Hematopoietic multipotent progenitor cell treated with erythropoietin and hydrocortisone succinate and interleukin-3 and kit ligand, for 6 days (in vitro differentiated cells): ENCODE data around the gene MCM5.
"Not testable (repeated sequence)": the region's sequence is repeated elsewhere in the genome, so short reads cannot be mapped to it uniquely, and the experiment has no call there.

Experiments used
- DNase-seq: peaks from one replicate; pipeline ENCODE4 v3.0.0-alpha.2; 2015

MCM5 gene

DNA sequence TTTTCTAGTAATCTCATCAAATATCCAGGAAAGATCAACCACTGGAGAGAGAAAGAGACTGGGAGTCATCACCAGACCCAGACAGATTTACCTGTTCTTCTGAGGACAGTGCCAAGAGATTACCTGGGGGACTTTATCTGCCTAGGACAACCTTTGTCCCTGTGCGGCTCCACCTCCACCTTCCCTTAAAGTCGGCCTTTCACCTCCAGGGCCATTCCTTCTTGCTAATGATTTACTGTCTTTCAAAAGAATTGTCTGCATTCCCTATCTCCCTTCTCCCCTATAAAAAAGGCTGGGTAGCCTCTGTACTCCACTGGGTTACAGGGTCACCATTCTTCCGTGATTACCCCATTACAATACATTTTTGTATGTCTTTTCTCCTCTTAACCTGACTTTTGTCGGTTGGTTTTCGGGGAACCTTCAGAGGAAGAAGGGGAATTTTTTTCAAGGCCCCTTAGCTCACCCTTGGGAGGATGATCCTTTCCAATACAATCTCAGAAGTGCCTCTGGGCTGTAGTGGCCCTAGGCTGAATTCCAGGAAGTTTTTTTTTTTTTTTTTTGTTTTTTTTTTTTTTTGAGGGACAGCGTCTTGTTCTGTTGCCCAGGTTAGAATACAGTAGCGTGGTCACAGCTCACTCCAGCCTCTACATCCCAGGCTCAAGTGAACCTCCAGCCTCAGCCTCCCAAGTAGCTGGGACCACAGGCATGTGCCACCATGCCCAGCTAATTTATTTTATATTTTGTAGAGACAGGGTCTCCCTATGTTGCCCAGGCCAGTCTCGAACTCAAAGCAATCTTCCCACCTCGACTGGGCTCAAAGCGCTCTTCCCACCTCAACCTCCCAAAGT lies 20.6 kb upstream of the MCM5 start:
- DNase-seq: no peak

DNA sequence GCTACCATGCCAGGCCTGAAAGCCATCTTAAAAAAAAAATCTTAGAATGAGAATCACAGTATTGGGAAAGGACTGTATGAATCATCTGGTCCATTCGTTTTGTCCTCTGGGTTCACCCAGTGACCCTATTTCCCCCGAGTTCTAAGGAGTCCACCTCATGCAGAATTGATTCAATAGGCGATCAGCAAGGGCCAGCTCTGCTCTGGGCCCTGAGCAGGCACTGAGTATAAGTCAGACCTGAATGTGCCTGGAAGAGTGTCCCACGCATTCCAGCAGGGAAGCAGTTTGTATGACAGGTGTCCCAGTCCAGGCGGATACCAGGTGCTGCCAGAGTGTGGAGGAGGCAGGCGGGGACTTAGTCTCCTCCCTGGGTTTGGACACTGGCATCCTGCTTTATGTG lies 19.9 kb upstream of the MCM5 start:
- DNase-seq: no peak

DNA sequence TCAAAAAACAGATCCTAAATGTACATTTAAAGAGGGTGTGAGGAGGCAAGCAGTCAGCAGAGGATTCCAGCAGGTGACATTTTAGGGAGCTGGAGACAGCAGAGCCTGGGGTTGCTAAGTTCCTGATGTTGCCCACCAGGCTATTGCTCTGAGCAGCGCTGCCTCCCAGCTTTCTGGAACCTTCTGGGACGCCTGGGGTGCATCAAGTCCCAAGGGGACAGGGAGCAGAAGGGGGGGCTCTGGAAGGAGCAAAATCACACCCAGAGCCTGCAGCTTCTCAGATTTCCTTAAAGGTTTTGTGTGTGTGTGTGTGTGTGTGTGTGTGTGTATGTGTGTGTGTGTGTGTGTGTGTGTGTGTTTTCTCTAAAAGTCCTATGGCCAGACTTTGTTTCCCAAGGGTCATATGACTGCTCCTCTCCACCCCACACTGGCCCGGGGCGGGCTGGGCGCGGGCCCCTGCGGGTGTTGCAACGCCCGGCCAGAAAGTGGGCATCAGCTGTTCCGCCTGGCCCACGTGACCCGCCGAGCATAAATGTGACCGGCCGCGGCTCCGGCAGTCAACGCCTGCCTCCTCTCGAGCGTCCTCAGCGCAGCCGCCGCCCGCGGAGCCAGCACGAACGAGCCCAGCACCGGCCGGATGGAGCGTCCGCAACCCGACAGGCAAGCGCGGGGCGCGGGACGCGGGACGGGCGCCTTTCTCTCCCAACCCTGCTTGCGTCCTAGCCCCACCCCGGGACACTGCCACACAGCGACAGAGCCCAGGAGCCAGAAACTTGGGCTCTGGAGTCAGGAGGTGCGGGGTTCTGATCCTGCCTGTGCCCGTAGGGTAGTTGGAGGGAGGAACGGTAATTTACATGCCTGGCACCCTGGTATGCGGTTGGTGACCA lies 19.2 kb upstream of the MCM5 start, which contains the start of gene HMOX1:
Gene HMOX1 (plus strand): TSS at position 560 of the 887 bp plus-strand sequence. CDS start 78 bp downstream, at position 638.
- DNase-seq: peak; percentile 84

DNA sequence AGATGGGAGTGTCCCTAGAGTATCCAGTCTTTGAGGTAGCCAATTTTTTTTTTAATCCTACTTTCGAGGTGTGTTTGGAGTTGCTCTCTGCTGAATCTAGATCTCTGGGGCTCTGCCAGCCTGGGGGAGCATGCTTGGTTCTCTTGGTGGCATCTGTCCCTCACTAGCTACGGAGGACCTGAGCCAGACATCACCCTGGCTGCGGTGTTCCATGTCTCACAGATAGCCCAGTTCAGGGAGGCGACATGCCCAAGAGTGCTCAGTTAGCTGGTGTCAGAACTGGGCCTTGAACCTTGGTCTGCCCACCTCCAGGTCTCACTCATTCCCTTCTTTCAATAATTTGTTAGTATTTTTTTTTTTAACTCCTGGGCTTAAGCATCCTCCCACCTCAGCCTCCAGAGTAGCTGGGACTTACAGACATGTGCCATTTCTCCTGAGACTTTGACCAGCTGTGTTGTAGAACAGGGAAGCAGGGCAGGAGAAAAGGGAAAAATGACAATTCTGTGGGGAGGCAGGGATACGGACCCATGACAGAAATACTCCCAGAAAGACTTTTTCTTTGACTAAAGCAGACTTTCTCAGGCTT lies 18.4 kb upstream of the MCM5 start:
- DNase-seq: no peak

DNA sequence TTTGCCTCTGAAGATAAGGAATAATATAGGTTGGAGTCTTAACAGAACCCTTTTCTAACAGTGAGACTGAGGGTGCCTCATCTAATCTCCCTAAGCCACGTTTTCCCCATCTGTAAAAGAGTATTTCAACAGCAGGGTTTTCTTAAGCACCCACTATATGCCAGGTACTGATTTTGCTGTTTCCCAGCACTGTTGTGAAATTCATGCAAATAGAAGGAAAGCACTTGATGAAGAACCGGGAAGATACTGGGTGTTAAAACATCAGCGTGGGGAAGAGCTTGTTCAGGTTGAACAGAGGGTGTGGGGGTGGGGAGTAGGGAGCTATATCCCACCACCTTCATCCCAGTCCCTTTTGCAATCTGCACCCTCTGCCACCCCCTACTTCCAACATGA lies 16.3 kb upstream of the MCM5 start:
- no peak for DNase-seq

DNA sequence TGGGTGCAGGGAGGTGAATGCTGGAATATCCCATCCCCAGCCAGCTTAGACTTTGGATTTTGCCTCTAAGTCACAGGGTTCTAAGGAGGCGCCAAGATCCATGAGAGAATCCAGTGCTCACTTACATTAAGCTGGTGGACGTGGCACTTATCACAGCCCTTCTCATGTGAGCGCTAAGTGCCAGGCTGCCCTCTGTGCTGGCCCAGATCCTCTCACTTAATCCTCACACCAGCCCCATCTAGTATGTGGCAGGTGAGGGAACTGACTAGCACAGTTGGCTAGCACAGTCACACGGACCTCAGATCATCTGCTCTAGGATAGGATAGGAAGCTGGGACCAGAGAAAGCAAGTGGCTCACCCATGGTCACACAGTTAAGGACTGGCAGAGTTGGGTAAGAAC lies 15.4 kb upstream of the MCM5 start:
- no peak for DNase-seq

DNA sequence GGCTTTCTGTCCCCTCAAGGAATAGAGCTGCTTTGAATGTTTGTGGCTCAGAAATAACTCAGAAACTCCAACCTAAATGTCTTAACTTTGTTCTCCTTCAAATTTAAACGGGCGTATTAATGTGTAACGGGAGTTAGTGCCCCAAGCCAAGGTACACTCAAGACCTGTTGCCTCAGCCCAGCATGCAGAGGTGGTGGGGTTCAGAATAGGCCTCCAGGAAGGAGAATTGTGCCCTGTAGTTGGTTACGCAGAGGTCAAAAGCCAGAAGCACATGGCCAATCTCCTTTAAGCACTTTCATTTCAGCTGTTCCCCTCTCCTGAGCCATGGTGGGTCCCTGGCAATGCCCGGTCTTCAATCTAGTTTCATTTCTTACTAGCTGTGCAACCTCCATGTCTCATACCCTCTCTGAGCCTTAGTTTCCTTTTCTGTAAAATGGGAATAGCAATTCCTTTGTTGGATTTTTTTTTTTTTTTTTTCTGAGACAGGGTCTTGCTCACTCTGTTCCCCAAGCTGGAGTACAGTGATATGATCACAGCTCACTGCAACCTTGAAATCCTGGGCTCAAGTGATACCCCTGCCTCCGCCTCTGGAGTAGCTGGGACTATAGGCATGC lies 14.9 kb upstream of the MCM5 start:
- no peak for DNase-seq

DNA sequence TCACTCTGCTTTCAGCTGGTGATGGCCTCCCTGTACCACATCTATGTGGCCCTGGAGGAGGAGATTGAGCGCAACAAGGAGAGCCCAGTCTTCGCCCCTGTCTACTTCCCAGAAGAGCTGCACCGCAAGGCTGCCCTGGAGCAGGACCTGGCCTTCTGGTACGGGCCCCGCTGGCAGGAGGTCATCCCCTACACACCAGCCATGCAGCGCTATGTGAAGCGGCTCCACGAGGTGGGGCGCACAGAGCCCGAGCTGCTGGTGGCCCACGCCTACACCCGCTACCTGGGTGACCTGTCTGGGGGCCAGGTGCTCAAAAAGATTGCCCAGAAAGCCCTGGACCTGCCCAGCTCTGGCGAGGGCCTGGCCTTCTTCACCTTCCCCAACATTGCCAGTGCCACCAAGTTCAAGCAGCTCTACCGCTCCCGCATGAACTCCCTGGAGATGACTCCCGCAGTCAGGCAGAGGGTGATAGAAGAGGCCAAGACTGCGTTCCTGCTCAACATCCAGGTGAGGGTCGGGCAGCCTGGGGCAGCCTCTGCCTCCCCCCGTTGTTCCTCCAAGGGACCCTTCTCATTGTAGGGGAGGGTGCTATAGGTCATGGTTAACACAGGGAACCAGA lies 13.2 kb upstream of the MCM5 start:
- DNase-seq: peak; percentile 0

DNA sequence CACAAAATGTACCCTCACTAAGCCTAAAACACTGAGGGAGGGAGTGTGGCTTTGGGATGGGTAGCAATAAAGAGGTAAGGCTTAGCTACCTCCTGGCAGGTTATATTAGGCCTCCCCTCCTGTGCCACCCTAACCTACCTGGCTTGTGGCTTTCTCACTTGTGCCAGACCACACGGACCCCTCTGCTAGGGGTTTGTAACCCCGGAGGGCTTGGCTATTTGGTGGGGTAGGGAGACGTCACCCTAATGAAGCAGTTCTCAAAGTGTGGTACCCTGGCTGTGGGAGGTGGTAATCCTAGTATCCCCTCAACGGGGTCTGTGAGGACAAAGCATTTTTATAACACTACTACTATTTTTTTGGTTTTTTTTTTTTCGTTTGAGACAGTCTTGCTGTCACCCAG lies 9.0 kb upstream of the MCM5 start:
- no peak for DNase-seq

DNA sequence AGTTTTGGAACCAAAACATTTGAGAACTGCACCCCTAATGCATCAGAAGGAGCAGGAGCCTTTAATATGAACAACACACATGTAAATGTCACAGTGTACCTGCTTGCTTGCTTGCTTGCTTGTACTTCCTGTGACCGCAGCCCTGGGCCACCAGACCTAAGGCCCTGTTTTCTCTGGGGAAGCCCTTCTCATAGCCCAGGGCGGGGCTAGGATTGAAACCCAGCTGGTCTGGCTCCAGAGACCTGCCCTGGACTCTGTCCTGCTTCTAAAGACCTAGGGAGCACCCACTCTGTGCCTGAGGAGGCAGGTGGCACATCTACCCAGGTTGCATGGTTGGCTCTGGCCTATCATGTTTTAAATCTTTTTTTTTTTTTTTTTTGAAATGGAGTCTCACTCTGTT lies 7.6 kb upstream of the MCM5 start:
- DNase-seq: no peak

DNA sequence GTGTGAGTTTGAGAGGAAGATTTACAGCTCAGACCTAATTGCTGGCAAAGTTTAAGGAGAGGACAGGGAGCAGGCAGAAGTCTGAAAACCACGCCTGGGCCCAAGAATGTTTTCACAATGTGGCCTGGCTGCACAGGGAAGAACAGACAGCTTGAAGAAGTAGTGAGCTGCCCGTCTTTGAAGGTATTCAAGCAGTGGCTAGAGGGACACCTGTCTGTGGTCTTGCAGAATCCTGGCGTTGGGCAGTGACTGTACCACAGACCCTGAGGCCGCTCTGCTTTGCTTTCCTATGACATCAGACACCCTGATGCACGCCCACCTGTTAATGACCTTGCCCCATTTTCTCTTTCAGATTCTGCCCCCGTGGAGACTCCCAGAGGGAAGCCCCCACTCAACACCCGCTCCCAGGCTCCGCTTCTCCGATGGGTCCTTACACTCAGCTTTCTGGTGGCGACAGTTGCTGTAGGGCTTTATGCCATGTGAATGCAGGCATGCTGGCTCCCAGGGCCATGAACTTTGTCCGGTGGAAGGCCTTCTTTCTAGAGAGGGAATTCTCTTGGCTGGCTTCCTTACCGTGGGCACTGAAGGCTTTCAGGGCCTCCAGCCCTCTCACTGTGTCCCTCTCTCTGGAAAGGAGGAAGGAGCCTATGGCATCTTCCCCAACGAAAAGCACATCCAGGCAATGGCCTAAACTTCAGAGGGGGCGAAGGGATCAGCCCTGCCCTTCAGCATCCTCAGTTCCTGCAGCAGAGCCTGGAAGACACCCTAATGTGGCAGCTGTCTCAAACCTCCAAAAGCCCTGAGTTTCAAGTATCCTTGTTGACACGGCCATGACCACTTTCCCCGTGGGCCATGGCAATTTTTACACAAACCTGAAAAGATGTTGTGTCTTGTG lies 6.6 kb upstream of the MCM5 start:
- no peak for DNase-seq

DNA sequence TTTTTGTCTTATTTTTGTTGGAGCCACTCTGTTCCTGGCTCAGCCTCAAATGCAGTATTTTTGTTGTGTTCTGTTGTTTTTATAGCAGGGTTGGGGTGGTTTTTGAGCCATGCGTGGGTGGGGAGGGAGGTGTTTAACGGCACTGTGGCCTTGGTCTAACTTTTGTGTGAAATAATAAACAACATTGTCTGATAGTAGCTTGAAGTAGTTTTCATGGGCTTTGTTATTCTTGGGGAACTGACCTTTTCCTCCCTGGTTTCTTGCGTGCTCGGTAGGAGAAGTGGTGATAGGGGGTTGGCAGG lies 6.0 kb upstream of the MCM5 start:
- DNase-seq: no peak

DNA sequence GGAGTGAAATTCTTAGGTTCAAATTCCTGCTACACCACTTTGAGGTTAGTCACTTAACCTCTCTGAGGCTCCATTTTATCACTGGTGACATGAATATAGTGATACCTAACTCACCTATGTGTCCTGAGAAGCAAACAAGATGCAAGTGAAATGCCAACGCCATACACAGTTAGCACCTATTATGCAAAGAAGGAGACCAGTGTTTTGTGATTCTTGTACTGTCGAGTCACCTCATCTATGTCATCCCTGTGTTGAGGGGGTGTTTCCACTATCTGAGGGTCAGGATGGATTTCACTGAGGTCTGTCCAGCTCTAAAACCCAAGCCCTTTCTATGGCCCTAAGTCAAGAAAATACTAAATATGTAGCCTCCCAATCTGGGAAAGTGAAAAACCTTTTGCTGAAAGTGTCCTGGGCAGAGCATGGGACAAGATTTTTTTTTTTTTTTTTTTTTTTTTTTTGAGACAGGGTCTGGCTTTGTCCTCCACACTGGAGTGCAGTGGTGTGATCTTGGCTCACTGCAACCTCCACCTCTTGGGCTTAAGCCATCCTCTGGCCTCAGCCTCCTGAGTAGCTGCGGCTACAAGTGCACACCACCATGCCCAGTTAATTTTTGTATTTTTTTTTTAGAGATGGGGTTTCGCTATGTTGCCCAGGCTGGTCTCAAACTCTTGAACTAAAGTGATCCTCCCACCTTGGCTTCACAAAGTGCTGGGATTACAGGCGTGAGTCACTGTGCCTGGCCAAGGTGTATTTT lies 5.0 kb upstream of the MCM5 start:
- no peak for DNase-seq

DNA sequence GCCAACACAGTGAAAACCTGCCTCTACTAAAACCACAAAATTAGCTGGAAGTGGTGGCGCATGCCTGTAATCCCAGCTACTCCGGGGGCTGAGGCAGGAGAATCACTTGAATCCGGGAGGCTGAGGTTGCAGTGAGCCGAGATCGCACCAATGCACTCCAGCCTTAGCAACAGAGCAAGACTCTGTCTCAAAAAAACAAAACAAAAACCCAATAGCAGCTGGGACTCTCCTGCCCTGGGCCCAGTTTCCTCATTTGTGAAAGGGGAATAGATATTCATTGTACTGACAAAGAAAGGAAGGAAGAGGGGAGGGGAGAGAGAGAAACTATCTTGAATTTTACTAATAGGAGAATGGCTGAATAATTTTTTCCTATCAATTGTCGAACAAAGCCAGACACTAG lies 3.3 kb upstream of the MCM5 start:
- not testable (repeated sequence) for DNase-seq

DNA sequence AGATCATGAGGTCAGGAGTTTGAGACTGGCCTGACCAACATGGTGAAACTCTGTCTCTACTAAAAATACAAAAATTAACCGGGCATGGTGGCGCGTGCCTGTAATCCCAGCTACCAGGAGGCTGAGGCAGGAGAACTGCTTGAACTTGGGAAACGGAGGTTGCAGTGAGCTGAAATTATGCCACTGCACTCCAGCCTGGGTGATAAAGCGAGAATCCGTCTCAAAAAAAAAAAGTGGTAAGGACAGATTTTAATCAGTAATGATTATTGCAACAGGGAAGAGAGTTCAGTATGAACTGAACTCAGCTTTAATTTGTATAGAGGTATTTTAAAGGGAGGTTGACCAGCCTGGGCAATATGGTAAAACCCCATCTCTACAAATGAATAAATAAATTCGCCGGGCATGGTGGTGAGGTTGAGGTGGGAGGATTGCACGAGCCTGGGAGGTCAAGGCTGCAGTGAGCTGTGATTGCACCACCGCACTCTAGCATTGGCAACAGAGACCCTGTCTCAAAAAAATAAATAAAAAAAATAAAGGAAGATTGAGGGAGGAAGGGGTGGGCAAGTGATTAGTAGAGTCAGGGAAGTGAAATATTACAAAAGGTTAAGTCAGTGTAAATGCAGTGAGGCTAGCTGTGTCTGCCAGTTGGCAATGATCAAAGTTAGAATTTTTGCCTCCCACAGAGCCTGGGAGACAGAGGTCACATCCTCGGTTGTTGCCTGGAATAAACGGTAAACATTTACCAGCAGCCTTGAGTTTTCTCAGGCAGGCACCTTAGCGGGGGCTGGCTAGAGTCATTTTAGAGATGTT lies 2.6 kb upstream of the MCM5 start:
- DNase-seq: no peak

DNA sequence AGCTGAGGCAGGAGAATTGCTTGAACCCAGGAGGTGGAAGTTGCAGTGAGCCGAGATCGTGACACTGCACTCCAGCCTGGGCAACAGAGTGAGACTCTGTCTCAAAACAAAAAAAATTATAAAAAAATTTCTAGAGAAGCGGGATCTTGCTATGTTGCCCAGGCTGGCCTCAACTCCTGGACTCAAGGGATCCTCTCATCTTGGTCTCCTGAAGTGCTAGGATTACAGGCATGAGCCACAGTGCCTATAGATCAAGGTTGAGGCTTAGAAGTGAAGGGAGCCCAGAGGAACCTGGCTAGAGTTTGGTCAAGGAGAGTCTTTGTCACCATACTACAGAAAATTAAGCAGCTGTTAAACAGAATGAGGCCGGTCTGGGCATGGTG lies 1.4 kb upstream of the MCM5 start:
- no peak for DNase-seq

DNA sequence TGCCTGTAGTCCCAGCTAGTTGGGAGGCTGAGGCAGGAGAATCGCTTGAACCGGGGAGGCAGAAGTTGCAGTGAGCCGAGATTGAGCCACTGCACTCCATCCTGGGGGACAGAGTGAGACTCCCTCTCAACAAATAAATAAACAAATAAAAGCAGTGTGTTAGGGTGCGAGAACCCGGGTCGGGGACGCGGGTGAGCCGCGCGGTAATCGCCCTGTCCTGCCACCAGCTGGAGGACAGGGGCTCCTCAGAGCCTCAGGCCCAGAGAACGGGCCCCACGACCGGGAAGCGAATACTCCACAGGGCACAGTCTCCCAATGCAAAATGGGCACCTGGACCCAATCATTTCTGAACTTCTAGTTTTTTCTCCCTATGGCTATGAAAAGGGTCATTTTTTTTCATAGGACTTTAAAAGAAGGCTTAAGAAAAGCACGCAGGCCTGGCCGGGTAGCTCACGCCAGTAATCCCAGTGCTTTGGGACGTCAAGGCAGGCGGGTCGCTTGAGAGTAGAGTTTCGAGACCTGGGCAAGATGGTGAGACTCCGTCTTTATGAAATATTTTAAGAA lies 744 bp upstream of the MCM5 start:
- peak; percentile 28 for DNase-seq

DNA sequence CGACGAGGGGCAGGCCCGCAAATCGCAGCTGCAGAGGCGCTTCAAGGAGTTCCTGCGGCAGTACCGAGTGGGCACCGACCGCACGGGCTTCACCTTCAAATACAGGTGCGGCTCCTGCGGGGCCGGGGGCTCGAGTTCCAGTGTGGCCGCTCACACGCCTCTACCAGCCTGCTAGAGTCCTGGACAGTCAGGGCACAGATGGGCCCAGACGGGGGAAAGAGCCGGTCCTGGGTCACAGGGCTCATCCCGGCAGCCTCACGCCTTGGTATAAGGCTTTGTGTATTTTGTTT lies 506 bp downstream of the MCM5 start:
- DNase-seq: peak; percentile 57

DNA sequence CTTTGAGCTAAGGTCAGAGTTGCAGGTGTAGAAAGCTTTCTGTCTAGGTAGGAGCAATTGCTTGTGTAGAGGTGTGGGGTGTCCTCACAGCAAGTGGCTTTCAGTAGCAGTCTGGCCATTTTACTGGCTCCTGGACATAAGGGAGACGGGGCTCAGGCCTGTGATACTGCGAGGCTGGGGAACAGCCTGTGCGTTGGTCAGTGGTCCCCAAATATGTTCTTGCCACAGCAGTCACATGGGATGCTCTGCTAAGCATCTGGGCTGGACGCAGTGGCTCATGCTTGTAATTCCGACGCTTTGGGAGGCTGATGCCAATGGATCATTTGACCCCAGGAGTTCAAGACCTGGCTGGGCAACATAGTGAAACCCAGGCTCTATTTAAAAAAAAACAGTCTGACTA lies 1.9 kb downstream of the MCM5 start:
- no peak for DNase-seq

DNA sequence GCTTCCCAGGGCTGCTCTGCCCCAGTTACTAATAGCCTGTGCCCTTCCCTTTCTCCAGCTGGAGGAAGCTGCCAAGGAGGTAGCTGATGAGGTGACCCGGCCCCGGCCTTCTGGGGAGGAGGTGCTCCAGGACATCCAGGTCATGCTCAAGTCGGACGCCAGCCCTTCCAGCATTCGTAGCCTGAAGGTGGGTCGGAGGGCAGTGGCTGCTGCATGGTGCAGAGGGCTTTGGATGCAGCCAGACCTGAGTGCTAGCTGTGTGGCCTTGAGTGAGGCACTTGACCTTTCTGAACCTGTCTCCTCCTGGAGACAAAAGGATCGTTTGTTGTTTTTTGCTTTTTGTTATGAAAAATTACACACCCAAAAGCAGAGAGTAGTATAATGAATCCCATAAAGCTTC lies 3.4 kb downstream of the MCM5 start:
- no peak for DNase-seq
